GM12878 (cell line): ENCODE results near the gene MDC1. TPM values are rescaled to one million over a fixed set of nuclear protein-coding genes. Genes with fewer than 3 reads are reported as not detected.

ENCODE experiments used
- ATAC-seq: fragments of 200-7000 bp; cut with Tn5 transposase; 3 replicates; pipeline ENCODE4 v1.9.1; 2020; ENCODE audit warnings: mild to moderate bottlenecking, moderate library complexity
- BruUV-seq: library from RNA; stranded (reverse); fragments of 400-500 nt; replicated peaks from 2 replicates; lab custom pipeline; 2021; lab: Mats Ljungman, UMichigan
- CTCF ChIA-PET: fragments of 300-600 bp; sonication (Branson Sonifier 250); formaldehyde crosslinking; extraction: SDS; loops from one replicate; lab custom pipeline; 2021; ENCODE audit warnings: inconsistent platforms; lab: Yijun Ruan, JAX
- POLR2A ChIA-PET: fragments of 350-600 bp; formaldehyde crosslinking; extraction: SDS; loops from one replicate; lab custom pipeline; 2021; ENCODE audit warnings: inconsistent platforms; lab: Charles Lee
- RAD21 ChIA-PET: fragments of 300-600 bp; sonication (Branson Sonifier 250); formaldehyde crosslinking; loops from one replicate; lab custom pipeline; 2023; ENCODE audit warnings: antibody characterized with exemption; ENCODE audit not compliant: unreplicated experiment; lab: Charles Lee
- SMC1A ChIA-PET: fragments of 300-600 bp; sonication (Branson Sonifier 250); formaldehyde crosslinking; loops from one replicate; lab custom pipeline; 2023; ENCODE audit not compliant: unreplicated experiment, uncharacterized antibody; lab: Charles Lee
- DNase-seq: peaks from one replicate; pipeline ENCODE4 v3.0.0-alpha.2; 2011; ENCODE audit warnings: low read depth, low spot score
- FAIRE-seq: peaks from 3 replicates; lab custom pipeline; 2011; peaks lifted over from hg19 to GRCh38; lab: Jason Lieb, UNC
- H2AFZ ChIP-seq: 2 replicates; pipeline ENCODE4 v1.6.0; 2011; ENCODE audit warnings: low read depth, low read length, control low read depth; ENCODE audit not compliant: control insufficient read depth
- H3K27ac ChIP-seq: 2 replicates; pipeline ENCODE4 v1.5.1; 2011; ENCODE audit warnings: control low read depth; ENCODE audit not compliant: control insufficient read depth, insufficient read depth
- H3K27me3 ChIP-seq, 2 experiments: replicated peaks in 1 of 2; 2 replicates each; pipeline versions ENCODE4 v1.6.0 to v1.6.1; 2011; ENCODE audit warnings: low read length in 1 of 2; ENCODE audit not compliant: control insufficient read depth in 2 of 2, insufficient read depth in 2 of 2
- H3K36me3 ChIP-seq, 2 experiments: 2 replicates each; pipeline ENCODE4 v1.5.1; 2011; ENCODE audit warnings: low read length in 1 of 2; ENCODE audit not compliant: control insufficient read depth in 2 of 2, insufficient read depth in 2 of 2
- H3K4me1 ChIP-seq: 2 replicates; pipeline ENCODE4 v1.6.1; 2011; ENCODE audit warnings: mild to moderate bottlenecking, low read length, moderate library complexity, mixed read lengths; ENCODE audit not compliant: control insufficient read depth, insufficient read depth
- H3K4me2 ChIP-seq: 2 replicates; pipeline ENCODE4 v1.6.0; 2011; ENCODE audit warnings: control low read depth; ENCODE audit not compliant: control insufficient read depth, insufficient read depth
- H3K4me3 ChIP-seq: fragments of 200-600 bp; sonication (generic); 2 replicates; pipeline ENCODE4 v1.5.1; 2016
- H3K79me2 ChIP-seq: 2 replicates; pipeline ENCODE4 v1.6.0; 2011; ENCODE audit warnings: low read length; ENCODE audit not compliant: control insufficient read depth, insufficient read depth
- H3K9ac ChIP-seq: 2 replicates; pipeline ENCODE4 v1.8.0; 2011; ENCODE audit warnings: low read length, control low read depth, mixed read lengths; ENCODE audit not compliant: control insufficient read depth, insufficient read depth
- H3K9me3 ChIP-seq: replicated peaks from 3 replicates; pipeline ENCODE4 v1.5.1; 2011; ENCODE audit warnings: mild to moderate bottlenecking, low read length; ENCODE audit not compliant: control insufficient read depth, insufficient read depth
- H4K20me1 ChIP-seq: 2 replicates; pipeline ENCODE4 v1.6.0; 2011; ENCODE audit not compliant: control insufficient read depth, insufficient read depth
- BHLHE40 ChIP-seq, 2 experiments: fragments of 450-650 bp in 1 of 2; IDR thresholded peaks; 2 replicates each; pipeline ENCODE4 v1.6.1; 2011 to 2017; ENCODE audit warnings: low read depth in 2 of 2, borderline replicate concordance in 1 of 2, improper control_type of control experiment in 1 of 2, low read length in 1 of 2, mild to moderate bottlenecking in 1 of 2
- CHD4 ChIP-seq: fragments of 200-600 bp; sonication (generic); IDR thresholded peaks from 2 replicates; pipeline ENCODE4 v1.6.1; 2016; ENCODE audit warnings: mild to moderate bottlenecking
- FOS ChIP-seq: IDR thresholded peaks from 3 replicates; pipeline ENCODE4 v1.6.1; 2011; ENCODE audit warnings: borderline replicate concordance; ENCODE audit not compliant: insufficient read length; ENCODE audit errors: extremely low read depth
- HCFC1 ChIP-seq: fragments of 150-350 bp; IDR thresholded peaks from 2 replicates; pipeline ENCODE4 v1.6.1; 2014; ENCODE audit warnings: low read length
- IKZF1 ChIP-seq: fragments of 450-650 bp; conservative IDR thresholded peaks from 2 replicates; pipeline ENCODE4 v1.6.1; 2017; ENCODE audit warnings: antibody characterized with exemption, mild to moderate bottlenecking
- LARP7 ChIP-seq: fragments of 450-650 bp; IDR thresholded peaks from 2 replicates; pipeline ENCODE4 v1.6.1; 2017; ENCODE audit warnings: mild to moderate bottlenecking
- NR2C1 ChIP-seq: fragments of 450-650 bp; IDR thresholded peaks from 2 replicates; pipeline ENCODE4 v1.6.1; 2017; ENCODE audit warnings: antibody characterized with exemption, mild to moderate bottlenecking, moderate library complexity
- RAD21 ChIP-seq: IDR thresholded peaks from 2 replicates; pipeline ENCODE4 v1.6.1; 2011; ENCODE audit warnings: mild to moderate bottlenecking, low read depth, low read length, moderate library complexity; ENCODE audit not compliant: insufficient read depth
- WGBS: methylation state at CpG from one replicate; pipeline ENCODE4 v1.1.6; 2016; ENCODE audit warnings: low lambda C conversion rate; ENCODE audit not compliant: insufficient replicate concordance, insufficient coverage; ENCODE audit errors: missing lambda C conversion rate; 5-methylcytosine and 5-hydroxymethylcytosine counted together
- in situ Hi-C: fragments of 300-500 bp; cut with MboI; formaldehyde crosslinking; loops from 9 replicates; pipeline ENCODE4 v1.14.3; 2018; ENCODE audit warnings: mixed read lengths
- intact Hi-C: fragments of 100-400 bp; cut with micrococcal nuclease; formaldehyde crosslinking; loops from one replicate; pipeline ENCODE4 v1.14.2; 2022; ENCODE audit not compliant: unreplicated experiment
- polyA plus RNA-seq, 11 experiments: library from polyadenylated mRNA; depleted of rRNA in 4 of 11; unstranded in 6 of 11; stranded (reverse) in 5 of 11; fragments of >200 nt; fragmentation: Nextera tagmentation in 4 of 11; fragmentation: Illumina TruSeq in 1 of 11; extraction: Ambion mirVana in 4 of 11; extraction: Trizol in 1 of 11; gene quantifications; 1 replicate in 1 of 11; 2 replicates in 10 of 11; pipeline versions ENCODE4 v1.2.1 to v1.2.3, GENCODE V29; 2011 to 2016; ENCODE audit warnings: inconsistent platforms in 2 of 11, missing spikeins in 2 of 11, low read depth in 1 of 11
- total RNA-seq, 4 experiments: library from RNA; depleted of rRNA in 3 of 4; stranded (reverse); fragments of >200 nt in 3 of 4; fragmentation: Illumina TruSeq in 1 of 4; extraction: Trizol in 1 of 4; gene quantifications; 2 replicates each; pipeline versions ENCODE4 v1.2.1 to v1.2.3, GENCODE V29; 2013 to 2021
- TF ChIP-seq, protein P1 (sequence below): fragments of 450-650 bp; IDR thresholded peaks from 2 replicates; pipeline ENCODE4 v1.6.1; 2017; ENCODE audit warnings: mild to moderate bottlenecking
- TF ChIP-seq, protein P2 (sequence below): fragments of 450-650 bp; IDR thresholded peaks from 2 replicates; pipeline ENCODE4 v1.6.1; 2018; ENCODE audit warnings: mild to moderate bottlenecking, low read depth, moderate library complexity; ENCODE audit not compliant: partially characterized antibody
- TF ChIP-seq, protein P3 (sequence below): IDR thresholded peaks from 2 replicates; pipeline ENCODE4 v1.6.1; 2011; ENCODE audit warnings: borderline replicate concordance, low read depth, mild to moderate bottlenecking, moderate library complexity, low read length; ENCODE audit not compliant: insufficient read depth, poor library complexity, severe bottlenecking
- TF ChIP-seq, protein P4 (sequence below): fragments of 450-650 bp; formaldehyde crosslinking; IDR thresholded peaks from 2 replicates; pipeline ENCODE4 v1.4.0; 2022; ENCODE audit warnings: mild to moderate bottlenecking, moderate library complexity

The MDC1 gene
- total and polyA plus RNA-seq, 10 of the 15 experiments (the other 5 are each of a cell fraction or from before 2014, with no cell fraction given), result 5.1 to 62.5 (median 22.4) TPM

DNA sequence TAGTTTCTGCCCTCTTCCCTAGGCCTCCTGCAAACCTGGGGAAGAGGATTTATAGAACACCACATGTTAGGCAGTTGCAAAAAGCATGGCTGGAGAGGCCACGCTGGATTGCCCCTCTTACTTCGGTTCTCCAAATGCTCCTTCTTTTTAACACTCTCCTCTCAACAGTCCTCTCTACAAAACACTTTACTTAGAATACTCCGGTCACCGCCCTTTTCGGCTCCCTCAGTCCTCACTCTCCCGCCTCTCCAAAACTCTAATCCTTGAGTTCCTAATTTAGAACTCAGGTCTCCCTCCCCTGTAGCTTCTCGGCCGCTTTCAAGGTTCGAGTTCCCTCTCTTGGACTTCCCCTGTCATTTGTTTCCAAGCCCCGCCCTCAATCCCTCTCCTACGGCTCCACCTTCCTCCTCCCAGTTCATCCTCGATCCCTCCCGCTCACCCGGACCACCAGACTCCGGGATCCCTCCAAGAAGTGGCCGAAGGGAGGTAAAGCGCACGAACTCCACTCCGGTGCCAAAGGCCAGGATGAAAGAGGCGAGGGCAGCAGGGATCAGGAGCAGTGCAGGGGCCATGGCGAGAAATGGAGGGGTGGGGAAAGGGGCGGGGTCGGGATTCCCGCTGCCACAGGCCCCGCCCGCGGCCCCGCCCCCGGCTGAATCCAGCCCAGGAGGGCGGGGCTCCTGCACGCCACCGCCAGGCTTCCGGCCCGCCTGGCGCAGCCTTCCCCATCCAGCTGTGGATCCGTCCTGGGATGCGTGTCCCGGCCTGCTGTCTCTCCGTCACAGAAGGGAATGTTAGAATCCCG lies 26.5 kb downstream of the MDC1 start, which contains the start of gene NRM:
Gene NRM (minus strand): TSS at position 582 of the 805 bp plus-strand sequence. CDS start 10 bp downstream, at position 572.
- in situ Hi-C loops, result no loop called here
- Histone ChIP-seq H3K4me1 (peaks cover 15% of the 10 kb centered on the region), H3K36me3 (no peaks in the 10 kb centered on the region), H2AFZ (peak within 1 kb of the TSS; percentile 98), H4K20me1 (no peaks in the 10 kb centered on the region), H3K79me2 (peaks cover 51% of the 10 kb centered on the region), H3K27me3 (no peaks in the 10 kb centered on the region), H3K9ac (peak within 1 kb of the TSS; percentile 75), H3K4me3 (peak within 1 kb of the TSS; percentile 100), H3K9me3 (no peaks in the 10 kb centered on the region), H3K4me2 (peak within 1 kb of the TSS; percentile 69), H3K27ac (peak within 1 kb of the TSS; percentile 96)
- ChIA-PET RAD21 (interaction anchor here (0.8 to 6.4 kb wide), 5 partner anchors 9 to 28 kb away, joined by 3 to 114 read pairs (median 4); partner anchors contain the start of genes DHX16, MDC1 and TUBB), POLR2A (interaction anchor here (0.5 to 6.1 kb wide), 15 partner anchors 10 to 133 kb away, joined by 3 to 167 read pairs (median 5); partner anchors contain the start of genes MDC1, MRPS18B, PRR3 and TUBB), CTCF (interaction anchor here (0.7 to 4.8 kb wide), 10 partner anchors 10 to 380 kb away, joined by 3 to 64 read pairs (median 10); partner anchors contain the start of genes MDC1 and TUBB), SMC1A (interaction anchor here (0.7 to 6.9 kb wide), 10 partner anchors 10 to 526 kb away, joined by 3 to 73 read pairs (median 4); partner anchors contain the start of genes DHX16 and MDC1)
- ATAC-seq, result peak; percentile 38
- FAIRE-seq, result peak; percentile 23
- no peak for DNase-seq
- intact Hi-C loops, result no loop called here
- 1% methylated on average over 28 of the region's 40 CpGs for WGBS
- no TSS peak for BruUV-seq
- TF ChIP-seq NR2C1 (no peak), CHD4 (no peak), FOS (no peak), HCFC1 (no peak), RAD21 (no peak), IKZF1 (peak; percentile 91), LARP7 (no peak), BHLHE40 (IDR thresholded peaks at IDR 0.05; ENCODE audit: borderline replicate concordance in 1 of 2, low read depth in 2 of 2, low read length in 1 of 2) (peak; percentile 60 to 82; a peak in 2 of 4 replicates)
- TF ChIP-seq, protein P1, sequence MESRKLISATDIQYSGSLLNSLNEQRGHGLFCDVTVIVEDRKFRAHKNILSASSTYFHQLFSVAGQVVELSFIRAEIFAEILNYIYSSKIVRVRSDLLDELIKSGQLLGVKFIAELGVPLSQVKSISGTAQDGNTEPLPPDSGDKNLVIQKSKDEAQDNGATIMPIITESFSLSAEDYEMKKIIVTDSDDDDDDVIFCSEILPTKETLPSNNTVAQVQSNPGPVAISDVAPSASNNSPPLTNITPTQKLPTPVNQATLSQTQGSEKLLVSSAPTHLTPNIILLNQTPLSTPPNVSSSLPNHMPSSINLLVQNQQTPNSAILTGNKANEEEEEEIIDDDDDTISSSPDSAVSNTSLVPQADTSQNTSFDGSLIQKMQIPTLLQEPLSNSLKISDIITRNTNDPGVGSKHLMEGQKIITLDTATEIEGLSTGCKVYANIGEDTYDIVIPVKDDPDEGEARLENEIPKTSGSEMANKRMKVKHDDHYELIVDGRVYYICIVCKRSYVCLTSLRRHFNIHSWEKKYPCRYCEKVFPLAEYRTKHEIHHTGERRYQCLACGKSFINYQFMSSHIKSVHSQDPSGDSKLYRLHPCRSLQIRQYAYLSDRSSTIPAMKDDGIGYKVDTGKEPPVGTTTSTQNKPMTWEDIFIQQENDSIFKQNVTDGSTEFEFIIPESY, result no peak
- TF ChIP-seq, protein P2, sequence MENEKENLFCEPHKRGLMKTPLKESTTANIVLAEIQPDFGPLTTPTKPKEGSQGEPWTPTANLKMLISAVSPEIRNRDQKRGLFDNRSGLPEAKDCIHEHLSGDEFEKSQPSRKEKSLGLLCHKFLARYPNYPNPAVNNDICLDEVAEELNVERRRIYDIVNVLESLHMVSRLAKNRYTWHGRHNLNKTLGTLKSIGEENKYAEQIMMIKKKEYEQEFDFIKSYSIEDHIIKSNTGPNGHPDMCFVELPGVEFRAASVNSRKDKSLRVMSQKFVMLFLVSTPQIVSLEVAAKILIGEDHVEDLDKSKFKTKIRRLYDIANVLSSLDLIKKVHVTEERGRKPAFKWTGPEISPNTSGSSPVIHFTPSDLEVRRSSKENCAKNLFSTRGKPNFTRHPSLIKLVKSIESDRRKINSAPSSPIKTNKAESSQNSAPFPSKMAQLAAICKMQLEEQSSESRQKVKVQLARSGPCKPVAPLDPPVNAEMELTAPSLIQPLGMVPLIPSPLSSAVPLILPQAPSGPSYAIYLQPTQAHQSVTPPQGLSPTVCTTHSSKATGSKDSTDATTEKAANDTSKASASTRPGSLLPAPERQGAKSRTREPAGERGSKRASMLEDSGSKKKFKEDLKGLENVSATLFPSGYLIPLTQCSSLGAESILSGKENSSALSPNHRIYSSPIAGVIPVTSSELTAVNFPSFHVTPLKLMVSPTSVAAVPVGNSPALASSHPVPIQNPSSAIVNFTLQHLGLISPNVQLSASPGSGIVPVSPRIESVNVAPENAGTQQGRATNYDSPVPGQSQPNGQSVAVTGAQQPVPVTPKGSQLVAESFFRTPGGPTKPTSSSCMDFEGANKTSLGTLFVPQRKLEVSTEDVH, result peak; percentile 21
- TF ChIP-seq, protein P3, sequence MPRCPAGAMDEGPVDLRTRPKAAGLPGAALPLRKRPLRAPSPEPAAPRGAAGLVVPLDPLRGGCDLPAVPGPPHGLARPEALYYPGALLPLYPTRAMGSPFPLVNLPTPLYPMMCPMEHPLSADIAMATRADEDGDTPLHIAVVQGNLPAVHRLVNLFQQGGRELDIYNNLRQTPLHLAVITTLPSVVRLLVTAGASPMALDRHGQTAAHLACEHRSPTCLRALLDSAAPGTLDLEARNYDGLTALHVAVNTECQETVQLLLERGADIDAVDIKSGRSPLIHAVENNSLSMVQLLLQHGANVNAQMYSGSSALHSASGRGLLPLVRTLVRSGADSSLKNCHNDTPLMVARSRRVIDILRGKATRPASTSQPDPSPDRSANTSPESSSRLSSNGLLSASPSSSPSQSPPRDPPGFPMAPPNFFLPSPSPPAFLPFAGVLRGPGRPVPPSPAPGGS, result peak; percentile 7
- TF ChIP-seq, protein P4, sequence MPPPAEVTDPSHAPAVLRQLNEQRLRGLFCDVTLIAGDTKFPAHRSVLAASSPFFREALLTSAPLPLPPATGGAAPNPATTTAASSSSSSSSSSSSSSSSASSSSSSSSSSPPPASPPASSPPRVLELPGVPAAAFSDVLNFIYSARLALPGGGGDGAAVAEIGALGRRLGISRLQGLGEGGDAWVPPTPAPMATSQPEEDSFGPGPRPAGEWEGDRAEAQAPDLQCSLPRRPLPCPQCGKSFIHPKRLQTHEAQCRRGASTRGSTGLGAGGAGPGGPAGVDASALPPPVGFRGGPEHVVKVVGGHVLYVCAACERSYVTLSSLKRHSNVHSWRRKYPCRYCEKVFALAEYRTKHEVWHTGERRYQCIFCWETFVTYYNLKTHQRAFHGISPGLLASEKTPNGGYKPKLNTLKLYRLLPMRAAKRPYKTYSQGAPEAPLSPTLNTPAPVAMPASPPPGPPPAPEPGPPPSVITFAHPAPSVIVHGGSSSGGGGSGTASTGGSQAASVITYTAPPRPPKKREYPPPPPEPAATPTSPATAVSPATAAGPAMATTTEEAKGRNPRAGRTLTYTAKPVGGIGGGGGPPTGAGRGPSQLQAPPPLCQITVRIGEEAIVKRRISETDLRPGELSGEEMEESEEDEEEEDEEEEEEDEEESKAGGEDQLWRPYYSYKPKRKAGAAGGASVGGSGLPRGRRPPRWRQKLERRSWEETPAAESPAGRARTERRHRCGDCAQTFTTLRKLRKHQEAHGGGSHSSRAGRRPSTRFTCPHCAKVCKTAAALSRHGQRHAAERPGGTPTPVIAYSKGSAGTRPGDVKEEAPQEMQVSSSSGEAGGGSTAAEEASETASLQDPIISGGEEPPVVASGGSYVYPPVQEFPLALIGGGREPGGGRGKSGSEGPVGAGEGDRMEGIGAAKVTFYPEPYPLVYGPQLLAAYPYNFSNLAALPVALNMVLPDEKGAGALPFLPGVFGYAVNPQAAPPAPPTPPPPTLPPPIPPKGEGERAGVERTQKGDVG, result no peak
